ENCODE data around the gene CIAO3. TPM values are rescaled to one million over a fixed set of nuclear protein-coding genes. Genes with fewer than 3 reads are reported as not detected.

The CIAO3 gene
- total RNA-seq, 1 experiment from 2014 or later: 32.8 TPM

GRCh38 chr16:767743-768235 is 27.0 kb upstream of the CIAO3 start:
- no peaks in the 10 kb centered on the region for H3K9me3 ChIP-seq (ENCODE audit: control insufficient read depth in 1 of 2, insufficient read depth in 1 of 2, low read depth in 1 of 2, low read length in 2 of 2)
- peaks cover 10 to 13% of the 10 kb centered on the region in 2 experiments; a peak in 3 of 4 replicates for H3K4me1 ChIP-seq (ENCODE audit: control insufficient read depth in 1 of 2, insufficient read depth in 2 of 2, low read length in 2 of 2)
- H3K4me3 ChIP-seq (replicated peaks in 1 of 2; ENCODE audit: low read depth in 1 of 2, low read length in 2 of 2): no peak overlapping the region
- no peak overlapping the region for H3K9ac ChIP-seq (ENCODE audit: low read length)
- no peaks in the 10 kb centered on the region for H3K27me3 ChIP-seq (ENCODE audit: insufficient read depth, low read length)
- H3K4me2 ChIP-seq (ENCODE audit: low read length): no peak overlapping the region
- POLR2A ChIA-PET: no interaction called here
- RAD21 ChIA-PET (ENCODE audit: low non-redundant PET in 1 of 2, low total read pairs in 2 of 2, uncharacterized antibody in 2 of 2, unreplicated experiment in 2 of 2): no interaction called here
- intact Hi-C loops (cut with micrococcal nuclease): no loop called here
- H4K20me1 ChIP-seq (ENCODE audit: insufficient read depth): no peaks in the 10 kb centered on the region
- no peak overlapping the region for H2AFZ ChIP-seq (ENCODE audit: low read depth, low read length, poor library complexity, severe bottlenecking)
- no peaks in the 10 kb centered on the region for H3K9me2 ChIP-seq (ENCODE audit: insufficient read depth)
- no TSS peak for BruUV-seq (replicated peaks)
- TF ChIP-seq SIN3A (IDR thresholded peaks at IDR 0.05; ENCODE audit: low read depth) (no peak), POLR2AphosphoS5 (IDR thresholded peaks at IDR 0.05; ENCODE audit: low read depth, low read length) (no peak), EZH2 (IDR thresholded peaks at IDR 0.05) (no peak), CEBPB (IDR thresholded peaks at IDR 0.05; ENCODE audit: low read depth) (no peak), CBX3 (IDR thresholded peaks at IDR 0.05; ENCODE audit: low read depth) (no peak), POLR2A (IDR thresholded peaks at IDR 0.05; ENCODE audit: borderline replicate concordance, extremely low read depth, insufficient read depth, insufficient read length) (no peak), YY1 (IDR thresholded peaks at IDR 0.05; ENCODE audit: extremely low read depth, insufficient replicate concordance, low read depth, low read length) (no peak), ZBTB33 (IDR thresholded peaks at IDR 0.05; ENCODE audit: extremely low read depth, insufficient replicate concordance, low read length) (no peak), RAD21 (IDR thresholded peaks at IDR 0.05; ENCODE audit: low read depth) (no peak)
- TF ChIP-seq, protein P1, sequence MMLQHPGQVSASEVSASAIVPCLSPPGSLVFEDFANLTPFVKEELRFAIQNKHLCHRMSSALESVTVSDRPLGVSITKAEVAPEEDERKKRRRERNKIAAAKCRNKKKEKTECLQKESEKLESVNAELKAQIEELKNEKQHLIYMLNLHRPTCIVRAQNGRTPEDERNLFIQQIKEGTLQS (IDR thresholded peaks at IDR 0.05): no peak
- TF ChIP-seq, protein P2, sequence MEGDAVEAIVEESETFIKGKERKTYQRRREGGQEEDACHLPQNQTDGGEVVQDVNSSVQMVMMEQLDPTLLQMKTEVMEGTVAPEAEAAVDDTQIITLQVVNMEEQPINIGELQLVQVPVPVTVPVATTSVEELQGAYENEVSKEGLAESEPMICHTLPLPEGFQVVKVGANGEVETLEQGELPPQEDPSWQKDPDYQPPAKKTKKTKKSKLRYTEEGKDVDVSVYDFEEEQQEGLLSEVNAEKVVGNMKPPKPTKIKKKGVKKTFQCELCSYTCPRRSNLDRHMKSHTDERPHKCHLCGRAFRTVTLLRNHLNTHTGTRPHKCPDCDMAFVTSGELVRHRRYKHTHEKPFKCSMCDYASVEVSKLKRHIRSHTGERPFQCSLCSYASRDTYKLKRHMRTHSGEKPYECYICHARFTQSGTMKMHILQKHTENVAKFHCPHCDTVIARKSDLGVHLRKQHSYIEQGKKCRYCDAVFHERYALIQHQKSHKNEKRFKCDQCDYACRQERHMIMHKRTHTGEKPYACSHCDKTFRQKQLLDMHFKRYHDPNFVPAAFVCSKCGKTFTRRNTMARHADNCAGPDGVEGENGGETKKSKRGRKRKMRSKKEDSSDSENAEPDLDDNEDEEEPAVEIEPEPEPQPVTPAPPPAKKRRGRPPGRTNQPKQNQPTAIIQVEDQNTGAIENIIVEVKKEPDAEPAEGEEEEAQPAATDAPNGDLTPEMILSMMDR (IDR thresholded peaks at IDR 0.05 in 2 of 3, conservative IDR thresholded peaks at IDR 0.05 in 1 of 3; ENCODE audit: borderline replicate concordance in 1 of 3, insufficient read depth in 1 of 3, low read depth in 2 of 3, low read length in 2 of 3): no peak
- TF ChIP-seq, protein P3, sequence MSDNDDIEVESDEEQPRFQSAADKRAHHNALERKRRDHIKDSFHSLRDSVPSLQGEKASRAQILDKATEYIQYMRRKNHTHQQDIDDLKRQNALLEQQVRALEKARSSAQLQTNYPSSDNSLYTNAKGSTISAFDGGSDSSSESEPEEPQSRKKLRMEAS (IDR thresholded peaks at IDR 0.05): no peak
- peaks cover 7% of the 10 kb centered on the region; the same call in 1 of the 2 replicates for H3K79me2 ChIP-seq (ENCODE audit: insufficient read depth, low read length)
- DNase-seq (ENCODE audit: low read depth, low spot score) (no peak), ATAC-seq (no peak)
- no peak overlapping the region for H3K27ac ChIP-seq (ENCODE audit: low read depth, low read length)
- CTCF ChIA-PET: no interaction called here
- H3K36me3 ChIP-seq (ENCODE audit: control insufficient read depth in 1 of 2, insufficient read depth in 2 of 2, low read length in 2 of 2): peaks cover 7 to 11% of the 10 kb centered on the region in 2 experiments; a peak in 3 of 4 replicates
